ENCODE measurements around the gene PHACTR3. TPM values are rescaled to one million over a fixed set of nuclear protein-coding genes. Genes with fewer than 3 reads are reported as not detected.

Gene PHACTR3
- total RNA-seq, 2 donors from 2014 or later: not detected

DNA sequence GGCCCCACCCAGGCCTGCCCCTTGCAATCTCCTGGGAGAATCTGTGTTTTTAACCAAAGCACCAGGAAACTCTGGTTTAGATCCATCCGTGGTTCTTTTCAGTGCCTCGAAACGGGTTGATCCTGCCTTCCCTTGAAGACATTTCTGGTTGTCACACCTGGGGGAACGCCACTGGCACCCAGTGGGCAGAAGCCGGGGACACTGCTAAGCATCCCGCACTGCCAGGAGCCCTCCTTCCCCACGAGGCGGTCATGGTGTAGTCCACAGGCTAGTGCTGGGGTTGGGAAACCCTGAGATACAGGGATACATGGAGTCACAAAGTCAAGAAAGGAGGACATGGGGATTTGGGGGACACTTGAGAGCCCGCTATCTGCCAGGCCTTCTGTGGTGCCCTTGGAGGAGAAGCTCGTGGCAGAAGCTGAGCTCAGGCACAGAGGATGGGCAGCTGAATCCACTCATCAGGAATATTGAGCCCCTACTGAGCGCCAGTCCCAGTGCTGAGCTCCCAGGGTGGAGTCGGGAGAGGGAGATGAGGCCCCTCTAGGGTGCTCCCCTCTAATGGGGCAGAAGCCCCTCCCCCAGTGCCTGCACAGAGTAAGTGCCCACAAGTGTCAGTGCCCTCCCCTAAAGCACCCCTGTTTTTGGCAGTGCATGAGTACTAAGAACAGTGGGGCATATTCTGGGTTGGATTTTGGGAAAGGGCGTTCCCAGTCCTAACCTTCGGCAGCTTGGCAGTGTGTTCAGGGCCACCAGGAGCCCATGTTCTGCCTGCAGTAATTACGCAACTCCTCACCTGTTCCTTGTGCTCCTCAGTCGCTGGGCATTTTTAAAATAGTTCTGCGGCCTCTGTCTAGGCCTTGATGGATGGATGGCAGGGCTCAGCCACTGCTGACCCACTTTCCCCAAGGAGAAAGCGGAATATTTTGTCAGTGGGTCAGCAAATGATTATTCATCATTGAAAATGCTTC, 25.6 kb upstream of the PHACTR3 start:
- H3K9me3 ChIP-seq: no peaks in the 10 kb centered on the region
- H3K4me3 ChIP-seq: no peak overlapping the region
- no peaks in the 10 kb centered on the region for H3K36me3 ChIP-seq
- DNase-seq (ENCODE audit: low spot score) (no peak), ATAC-seq (ENCODE audit: insufficient number of reproducible peaks, low FRiP score, low read depth) (no peak)
- TF ChIP-seq, protein P1, sequence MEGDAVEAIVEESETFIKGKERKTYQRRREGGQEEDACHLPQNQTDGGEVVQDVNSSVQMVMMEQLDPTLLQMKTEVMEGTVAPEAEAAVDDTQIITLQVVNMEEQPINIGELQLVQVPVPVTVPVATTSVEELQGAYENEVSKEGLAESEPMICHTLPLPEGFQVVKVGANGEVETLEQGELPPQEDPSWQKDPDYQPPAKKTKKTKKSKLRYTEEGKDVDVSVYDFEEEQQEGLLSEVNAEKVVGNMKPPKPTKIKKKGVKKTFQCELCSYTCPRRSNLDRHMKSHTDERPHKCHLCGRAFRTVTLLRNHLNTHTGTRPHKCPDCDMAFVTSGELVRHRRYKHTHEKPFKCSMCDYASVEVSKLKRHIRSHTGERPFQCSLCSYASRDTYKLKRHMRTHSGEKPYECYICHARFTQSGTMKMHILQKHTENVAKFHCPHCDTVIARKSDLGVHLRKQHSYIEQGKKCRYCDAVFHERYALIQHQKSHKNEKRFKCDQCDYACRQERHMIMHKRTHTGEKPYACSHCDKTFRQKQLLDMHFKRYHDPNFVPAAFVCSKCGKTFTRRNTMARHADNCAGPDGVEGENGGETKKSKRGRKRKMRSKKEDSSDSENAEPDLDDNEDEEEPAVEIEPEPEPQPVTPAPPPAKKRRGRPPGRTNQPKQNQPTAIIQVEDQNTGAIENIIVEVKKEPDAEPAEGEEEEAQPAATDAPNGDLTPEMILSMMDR (IDR thresholded peaks at IDR 0.05): no peak
- no peak overlapping the region for H3K27ac ChIP-seq
- H3K27me3 ChIP-seq (replicated peaks; ENCODE audit: insufficient read depth): no peaks in the 10 kb centered on the region
- H3K4me1 ChIP-seq (ENCODE audit: control insufficient read depth in 1 of 2, low read depth in 2 of 2): no peaks in the 10 kb centered on the region

DNA sequence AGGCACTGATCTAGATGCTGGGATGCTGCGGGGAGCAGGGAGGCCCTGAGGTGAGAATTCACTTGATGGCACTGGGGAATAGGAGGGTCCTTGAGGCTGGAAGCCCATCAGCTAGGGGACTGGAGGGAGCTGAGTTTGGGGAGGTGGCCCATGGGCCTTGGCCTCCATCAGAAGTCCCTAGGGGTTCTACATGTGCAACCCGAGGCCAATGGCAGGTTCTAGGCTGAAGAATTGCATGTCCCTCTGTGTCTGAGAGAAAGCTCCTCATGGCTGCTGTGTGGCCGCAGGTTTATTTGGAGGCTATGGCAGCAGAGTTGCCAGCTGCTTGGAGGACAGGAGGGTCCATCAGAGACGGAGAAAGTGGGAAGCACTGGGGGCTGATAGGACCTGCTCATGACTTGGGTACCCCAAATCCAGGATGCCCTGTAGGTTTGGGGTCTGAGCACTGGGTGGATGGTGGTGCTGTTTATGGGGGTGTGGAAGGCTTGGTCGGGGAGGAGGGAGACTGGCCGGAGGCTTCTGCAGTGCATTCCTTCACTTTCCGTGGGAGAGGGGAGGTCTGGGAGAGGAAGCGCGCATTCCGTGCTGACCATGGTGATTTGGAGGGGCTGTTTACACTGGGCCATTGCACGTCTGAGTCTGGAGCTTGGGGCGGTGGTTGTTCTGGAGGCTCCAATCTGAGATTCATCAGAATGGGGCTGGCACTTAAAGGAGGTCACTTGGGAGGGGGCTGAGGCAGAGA, 24.8 kb upstream of the PHACTR3 start:
- TF ChIP-seq, protein P1 (IDR thresholded peaks at IDR 0.05): no peak
- ATAC-seq (ENCODE audit: insufficient number of reproducible peaks, low FRiP score, low read depth) (no peak), DNase-seq (ENCODE audit: low spot score) (no peak)
- Histone ChIP-seq H3K27ac (no peak overlapping the region), H3K4me1 (ENCODE audit: control insufficient read depth in 1 of 2, low read depth in 2 of 2) (no peaks in the 10 kb centered on the region), H3K9me3 (no peaks in the 10 kb centered on the region), H3K27me3 (replicated peaks; ENCODE audit: insufficient read depth) (no peaks in the 10 kb centered on the region), H3K36me3 (no peaks in the 10 kb centered on the region), H3K4me3 (no peak overlapping the region)

DNA sequence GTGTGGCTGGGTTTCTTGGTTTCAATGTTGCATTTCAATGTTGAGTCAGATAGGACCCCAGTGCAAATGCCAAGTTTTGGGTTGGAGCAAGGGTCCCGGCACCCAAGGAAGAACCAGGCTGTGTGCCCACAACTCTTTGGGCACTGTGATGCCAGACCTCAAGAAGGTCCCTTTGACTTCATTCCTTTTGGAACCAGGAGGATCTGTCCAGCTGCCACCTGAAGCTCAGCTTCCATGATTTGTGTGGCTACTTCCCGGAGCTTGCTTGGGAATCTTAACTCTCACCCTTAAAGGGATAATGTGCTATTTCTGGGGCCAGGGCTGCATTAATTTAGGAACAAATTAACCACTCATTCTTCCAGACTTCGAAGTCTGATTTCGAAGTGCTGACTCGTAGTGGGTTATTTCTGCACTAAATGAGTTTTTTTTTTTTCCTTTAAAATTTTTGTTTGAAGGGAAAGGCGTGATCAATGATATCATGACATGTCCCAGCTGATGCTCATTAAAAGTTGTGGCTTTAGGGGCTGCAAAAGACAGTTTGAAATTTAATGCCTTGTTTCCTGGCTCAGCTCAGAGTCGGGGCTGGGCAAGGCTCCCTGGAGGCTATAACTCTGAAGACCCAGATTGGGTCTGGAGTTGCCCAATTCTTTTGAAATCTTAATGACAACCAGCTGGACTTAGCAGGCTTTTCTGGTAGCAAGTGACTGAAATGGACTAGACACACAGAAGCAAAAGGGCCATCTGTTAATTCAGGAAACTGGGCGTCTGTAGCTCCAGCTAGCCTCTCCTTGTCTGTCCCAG, 24.0 kb upstream of the PHACTR3 start:
- Histone ChIP-seq H3K9me3 (no peaks in the 10 kb centered on the region), H3K4me1 (ENCODE audit: control insufficient read depth in 1 of 2, low read depth in 2 of 2) (no peaks in the 10 kb centered on the region), H3K27me3 (replicated peaks; ENCODE audit: insufficient read depth) (no peaks in the 10 kb centered on the region), H3K27ac (no peak overlapping the region), H3K4me3 (no peak overlapping the region), H3K36me3 (no peaks in the 10 kb centered on the region)
- TF ChIP-seq, protein P1 (IDR thresholded peaks at IDR 0.05): no peak
- ATAC-seq (ENCODE audit: insufficient number of reproducible peaks, low FRiP score, low read depth): no peak
- no peak for DNase-seq (ENCODE audit: low spot score)

DNA sequence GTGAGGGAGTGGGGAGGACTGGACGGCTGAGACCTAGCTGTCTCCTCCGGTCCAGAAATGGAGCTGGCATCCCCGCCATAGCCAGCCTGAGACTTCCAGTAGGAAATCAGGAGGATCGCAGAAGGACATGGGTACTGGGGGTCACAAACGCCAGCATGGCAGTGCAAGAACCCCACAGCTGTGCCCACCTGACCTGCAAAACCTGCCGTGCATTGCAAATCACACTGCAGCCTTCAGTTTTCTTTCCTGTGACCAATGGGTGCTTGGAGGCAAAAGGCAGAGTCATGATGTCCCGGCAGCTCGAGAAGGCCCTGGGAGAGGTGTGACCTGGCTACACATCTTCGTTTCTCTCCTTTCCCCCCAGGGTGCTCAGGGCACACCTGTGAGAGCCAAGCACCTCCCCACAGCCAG, 23.3 kb upstream of the PHACTR3 start:
- ATAC-seq (ENCODE audit: insufficient number of reproducible peaks, low FRiP score, low read depth) (no peak), DNase-seq (ENCODE audit: low spot score) (no peak)
- Histone ChIP-seq H3K27ac (no peak overlapping the region), H3K36me3 (no peaks in the 10 kb centered on the region), H3K9me3 (no peaks in the 10 kb centered on the region), H3K4me1 (ENCODE audit: control insufficient read depth in 1 of 2, low read depth in 2 of 2) (no peaks in the 10 kb centered on the region), H3K27me3 (replicated peaks; ENCODE audit: insufficient read depth) (no peaks in the 10 kb centered on the region), H3K4me3 (no peak overlapping the region)
- TF ChIP-seq, protein P1 (IDR thresholded peaks at IDR 0.05): no peak
